Adrenal gland (tissue), 5 donors: Measurements from ENCODE around the gene SCP2D1.

Experiments
- POLR2A ChIP-seq, 2 donors: fragments of 450-650 bp; IDR thresholded peaks; one replicate each; pipeline ENCODE4 v1.6.1; 2017; ENCODE audit warnings: antibody characterized with exemption in 2 of 2, mild to moderate bottlenecking in 2 of 2, moderate library complexity in 1 of 2
- TF ChIP-seq, protein P1 (sequence below), 6 experiments: fragments of 450-650 bp in 4 of 6; fragments of 200-600 bp in 2 of 6; sonication (generic) in 1 of 6; IDR thresholded peaks; 1 replicate in 5 of 6; 2 replicates in 1 of 6; pipeline versions ENCODE4 v1.5.1 to v1.8.0; 2016 to 2021; ENCODE audit warnings: antibody characterized with exemption in 6 of 6, mild to moderate bottlenecking in 2 of 6, moderate library complexity in 1 of 6
- donor health status: DM: no; HTN: no; CAD: no.

DNA sequence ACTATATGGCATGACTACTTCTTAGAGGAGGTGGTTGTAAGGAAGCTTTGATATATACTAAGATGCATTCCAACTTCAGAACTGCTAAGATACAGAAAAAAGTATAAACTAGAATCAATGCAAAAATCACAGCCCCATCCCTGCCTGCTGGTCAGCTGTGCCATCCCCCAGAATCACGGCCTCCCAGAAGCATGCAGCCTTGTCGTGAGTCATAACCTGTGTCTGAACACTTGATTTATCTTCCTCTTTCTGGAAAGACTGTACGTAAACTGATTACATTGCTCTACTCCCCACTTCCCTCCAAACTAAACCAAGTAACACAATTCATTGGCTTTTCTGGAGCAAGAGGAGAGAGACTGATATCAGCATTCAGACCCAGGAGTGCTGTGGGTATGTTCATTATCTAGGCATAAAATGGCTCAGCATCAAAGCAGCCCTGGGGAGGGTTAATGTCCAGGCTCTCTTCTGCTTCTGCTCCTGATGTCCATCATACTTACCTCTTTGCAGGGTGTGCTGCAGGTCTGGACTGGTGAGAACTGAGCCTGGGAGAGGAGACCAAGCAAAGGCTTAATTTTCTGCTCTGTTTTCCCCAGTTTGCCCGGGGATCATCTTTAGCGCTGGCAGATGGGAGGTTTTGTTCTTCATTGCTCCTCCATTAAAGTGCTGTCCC is 18.4 kb downstream of the SCP2D1 start:
- TF ChIP-seq, protein P1, sequence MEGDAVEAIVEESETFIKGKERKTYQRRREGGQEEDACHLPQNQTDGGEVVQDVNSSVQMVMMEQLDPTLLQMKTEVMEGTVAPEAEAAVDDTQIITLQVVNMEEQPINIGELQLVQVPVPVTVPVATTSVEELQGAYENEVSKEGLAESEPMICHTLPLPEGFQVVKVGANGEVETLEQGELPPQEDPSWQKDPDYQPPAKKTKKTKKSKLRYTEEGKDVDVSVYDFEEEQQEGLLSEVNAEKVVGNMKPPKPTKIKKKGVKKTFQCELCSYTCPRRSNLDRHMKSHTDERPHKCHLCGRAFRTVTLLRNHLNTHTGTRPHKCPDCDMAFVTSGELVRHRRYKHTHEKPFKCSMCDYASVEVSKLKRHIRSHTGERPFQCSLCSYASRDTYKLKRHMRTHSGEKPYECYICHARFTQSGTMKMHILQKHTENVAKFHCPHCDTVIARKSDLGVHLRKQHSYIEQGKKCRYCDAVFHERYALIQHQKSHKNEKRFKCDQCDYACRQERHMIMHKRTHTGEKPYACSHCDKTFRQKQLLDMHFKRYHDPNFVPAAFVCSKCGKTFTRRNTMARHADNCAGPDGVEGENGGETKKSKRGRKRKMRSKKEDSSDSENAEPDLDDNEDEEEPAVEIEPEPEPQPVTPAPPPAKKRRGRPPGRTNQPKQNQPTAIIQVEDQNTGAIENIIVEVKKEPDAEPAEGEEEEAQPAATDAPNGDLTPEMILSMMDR (IDR thresholded peaks at IDR 0.05), result no peak
- no peak for TF ChIP-seq POLR2A (IDR thresholded peaks at IDR 0.05)
